Type B pancreatic cell (in vitro differentiated cells): ENCODE measurements around the gene FBXO27. TPM values are rescaled to one million over a fixed set of nuclear protein-coding genes. Genes with fewer than 3 reads are reported as not detected.

Source experiments
- DNase-seq: peaks from one replicate; pipeline ENCODE4 v3.0.0; 2021; ENCODE audit warnings: mixed read lengths; ENCODE audit not compliant: unreplicated experiment; ENCODE audit errors: extremely low spot score
- H3K27ac Mint-ChIP-seq: 2 replicates; pipeline ENCODE4 v1.8.0; 2021; ENCODE audit warnings: mild to moderate bottlenecking, mixed read lengths
- H3K27me3 Mint-ChIP-seq: 2 replicates; pipeline ENCODE4 v1.8.0; 2021; ENCODE audit warnings: mixed read lengths
- H3K36me3 Mint-ChIP-seq: 2 replicates; pipeline ENCODE4 v1.8.0; 2021; ENCODE audit warnings: mixed read lengths
- H3K4me1 Mint-ChIP-seq: one replicate; pipeline ENCODE4 v1.8.0; 2021; ENCODE audit warnings: mixed read lengths; ENCODE audit not compliant: unreplicated experiment
- H3K4me3 Mint-ChIP-seq: 2 replicates; pipeline ENCODE4 v1.8.0; 2021; ENCODE audit warnings: mild to moderate bottlenecking, mixed read lengths
- H3K9me3 Mint-ChIP-seq: 2 replicates; pipeline ENCODE4 v1.8.0; 2021; ENCODE audit warnings: mixed read lengths
- total RNA-seq: library from RNA; stranded (reverse); gene quantifications from 2 replicates; pipeline ENCODE4 v1.2.1, GENCODE V29; 2021; ENCODE audit warnings: low replicate concordance
- TF ChIP-seq, protein P1 (sequence below): fragments of 200-600 bp; sonication (generic); conservative IDR thresholded peaks from 2 replicates; pipeline ENCODE4 v1.5.0; 2021; ENCODE audit warnings: antibody characterized with exemption, mild to moderate bottlenecking

Gene FBXO27
- total RNA-seq, 1 donor from 2014 or later: 8.2 TPM

DNA sequence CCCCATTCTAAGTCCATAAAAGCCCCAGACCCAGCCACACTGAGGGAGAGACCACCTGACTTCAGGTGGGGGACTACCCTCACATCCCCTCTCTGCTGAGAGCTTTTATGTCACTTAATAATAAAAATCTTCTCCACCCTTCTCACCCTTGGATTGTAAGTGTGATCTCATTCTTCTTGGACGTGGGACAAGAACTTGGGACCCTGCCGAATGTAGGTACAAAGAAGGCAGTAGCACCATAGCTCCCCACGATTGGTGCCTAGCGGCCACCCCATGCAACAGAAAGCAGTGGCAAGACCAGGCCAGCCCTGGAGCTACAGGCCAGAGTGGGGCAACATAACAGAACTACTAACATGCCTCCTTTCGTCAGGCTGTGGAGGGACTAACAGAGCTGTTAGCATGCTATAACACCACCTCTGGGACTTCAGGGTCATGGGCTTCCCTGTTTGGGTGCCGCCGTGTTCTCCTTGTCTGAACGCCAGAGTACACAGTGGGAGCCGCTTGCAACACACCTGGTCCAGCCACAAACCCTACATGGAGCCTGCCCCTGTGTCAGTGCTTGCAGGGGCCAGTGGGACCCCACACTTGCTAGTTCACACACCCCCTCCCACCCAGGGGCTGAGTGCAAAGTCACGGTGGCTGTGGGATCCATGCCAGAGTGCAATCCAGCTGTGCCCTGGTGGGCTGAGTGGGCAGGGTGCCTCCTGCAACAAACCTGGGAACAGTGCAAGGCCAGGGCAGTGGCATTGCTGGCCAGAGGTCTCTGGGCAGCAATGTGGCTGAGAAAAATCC, 51.6 kb downstream of the FBXO27 start:
- no peak for DNase-seq
- H3K9me3 Mint-ChIP-seq: no peaks in the 10 kb centered on the region
- H3K27ac Mint-ChIP-seq: no peak overlapping the region
- no peak overlapping the region for H3K4me3 Mint-ChIP-seq
- peaks cover 22% of the 10 kb centered on the region for H3K4me1 Mint-ChIP-seq
- no peaks in the 10 kb centered on the region for H3K27me3 Mint-ChIP-seq
- no peaks in the 10 kb centered on the region for H3K36me3 Mint-ChIP-seq
- TF ChIP-seq, protein P1, sequence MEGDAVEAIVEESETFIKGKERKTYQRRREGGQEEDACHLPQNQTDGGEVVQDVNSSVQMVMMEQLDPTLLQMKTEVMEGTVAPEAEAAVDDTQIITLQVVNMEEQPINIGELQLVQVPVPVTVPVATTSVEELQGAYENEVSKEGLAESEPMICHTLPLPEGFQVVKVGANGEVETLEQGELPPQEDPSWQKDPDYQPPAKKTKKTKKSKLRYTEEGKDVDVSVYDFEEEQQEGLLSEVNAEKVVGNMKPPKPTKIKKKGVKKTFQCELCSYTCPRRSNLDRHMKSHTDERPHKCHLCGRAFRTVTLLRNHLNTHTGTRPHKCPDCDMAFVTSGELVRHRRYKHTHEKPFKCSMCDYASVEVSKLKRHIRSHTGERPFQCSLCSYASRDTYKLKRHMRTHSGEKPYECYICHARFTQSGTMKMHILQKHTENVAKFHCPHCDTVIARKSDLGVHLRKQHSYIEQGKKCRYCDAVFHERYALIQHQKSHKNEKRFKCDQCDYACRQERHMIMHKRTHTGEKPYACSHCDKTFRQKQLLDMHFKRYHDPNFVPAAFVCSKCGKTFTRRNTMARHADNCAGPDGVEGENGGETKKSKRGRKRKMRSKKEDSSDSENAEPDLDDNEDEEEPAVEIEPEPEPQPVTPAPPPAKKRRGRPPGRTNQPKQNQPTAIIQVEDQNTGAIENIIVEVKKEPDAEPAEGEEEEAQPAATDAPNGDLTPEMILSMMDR: no peak

DNA sequence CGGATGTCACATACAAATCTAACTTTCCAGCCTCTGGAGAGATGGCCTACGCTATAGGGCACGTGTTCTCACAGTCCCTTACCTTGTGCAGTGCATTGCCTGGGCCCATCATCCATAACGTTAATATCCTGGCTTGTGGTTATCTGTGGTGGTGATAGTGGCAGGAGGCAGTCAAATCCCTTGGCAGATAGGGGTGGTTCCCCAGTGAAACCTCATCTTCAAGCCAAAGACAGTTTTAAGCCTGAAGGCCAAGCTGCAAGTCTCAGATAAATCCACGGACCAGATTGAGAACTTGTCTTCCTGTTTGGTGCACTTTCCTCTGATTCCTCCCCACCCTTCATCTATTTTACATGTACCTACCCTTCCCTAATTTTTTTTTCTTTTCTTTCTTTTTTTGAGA, 52.5 kb downstream of the FBXO27 start:
- H3K36me3 Mint-ChIP-seq: no peaks in the 10 kb centered on the region
- H3K4me3 Mint-ChIP-seq: no peak overlapping the region
- no peak for DNase-seq
- no peak overlapping the region for H3K27ac Mint-ChIP-seq
- H3K9me3 Mint-ChIP-seq: no peaks in the 10 kb centered on the region
- TF ChIP-seq, protein P1: no peak
- H3K27me3 Mint-ChIP-seq: no peaks in the 10 kb centered on the region
- peaks cover 26% of the 10 kb centered on the region for H3K4me1 Mint-ChIP-seq

DNA sequence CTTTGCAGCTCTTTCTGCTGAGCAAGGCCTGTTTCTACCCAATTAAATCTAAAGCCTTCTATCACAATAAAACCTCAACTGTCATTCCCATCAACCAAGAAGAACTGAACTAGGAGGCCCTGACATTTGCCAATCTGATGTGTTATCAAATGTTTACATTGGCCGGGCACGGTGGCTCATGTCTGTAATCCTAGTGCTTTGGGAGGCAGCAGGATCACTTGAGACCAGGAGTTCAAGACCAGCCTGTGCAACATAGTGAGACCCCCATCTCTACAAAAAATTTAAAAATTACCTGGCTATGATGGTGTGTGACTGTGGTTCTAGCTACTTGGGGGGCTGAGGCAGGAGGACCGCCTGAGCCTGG, 54.0 kb downstream of the FBXO27 start:
- H3K27ac Mint-ChIP-seq: no peak overlapping the region
- H3K36me3 Mint-ChIP-seq: no peaks in the 10 kb centered on the region
- H3K27me3 Mint-ChIP-seq: no peaks in the 10 kb centered on the region
- H3K4me3 Mint-ChIP-seq: no peak overlapping the region
- DNase-seq: no peak
- TF ChIP-seq, protein P1: no peak
- H3K4me1 Mint-ChIP-seq: peaks cover 31% of the 10 kb centered on the region
- no peaks in the 10 kb centered on the region for H3K9me3 Mint-ChIP-seq

DNA sequence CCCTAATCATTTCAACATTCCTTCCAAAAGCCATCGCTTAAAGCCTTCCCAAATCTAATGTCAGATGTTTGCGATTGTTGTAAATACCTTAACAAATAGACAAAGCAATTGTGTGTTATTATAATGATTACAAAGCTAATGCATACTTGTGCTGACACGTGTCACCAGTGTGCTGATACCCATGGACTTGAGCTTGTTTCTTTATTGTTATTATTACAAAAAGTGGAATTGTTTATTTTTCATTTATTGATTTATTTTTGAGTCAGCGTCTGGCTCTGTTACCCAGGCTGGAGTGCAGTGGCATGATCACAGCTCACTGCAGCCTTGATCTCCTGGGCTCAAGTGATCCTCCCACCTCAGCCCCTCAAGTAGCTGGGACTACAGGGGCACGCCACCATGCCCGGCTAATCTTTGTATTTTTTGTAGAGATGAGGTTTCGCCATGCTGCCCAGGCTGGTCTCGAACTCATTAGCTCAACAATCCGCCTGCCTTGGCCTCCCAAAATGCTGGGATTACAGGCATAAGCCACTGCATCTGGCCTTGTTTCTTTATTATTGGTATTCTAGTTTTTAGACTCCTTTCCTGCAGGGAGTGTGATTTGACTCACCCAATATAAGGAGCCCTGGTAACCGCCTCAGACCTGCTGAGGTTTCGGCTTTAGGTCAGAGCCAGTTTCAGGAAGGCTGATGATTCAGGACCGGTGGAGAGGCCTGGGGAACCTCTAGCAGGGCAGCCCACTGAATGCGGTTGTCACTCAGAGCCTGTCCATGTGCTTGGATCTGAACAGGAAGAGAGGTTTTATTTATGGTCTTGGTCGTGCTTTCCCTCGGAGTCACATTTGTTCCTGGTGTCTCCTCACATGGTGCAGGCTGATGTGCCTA, 54.7 kb downstream of the FBXO27 start:
- no peaks in the 10 kb centered on the region for H3K9me3 Mint-ChIP-seq
- H3K4me1 Mint-ChIP-seq: peaks cover 31% of the 10 kb centered on the region
- TF ChIP-seq, protein P1: no peak
- H3K27ac Mint-ChIP-seq: peak overlapping the region; percentile 24
- no peaks in the 10 kb centered on the region for H3K36me3 Mint-ChIP-seq
- peak overlapping the region; percentile 61 for H3K4me3 Mint-ChIP-seq
- H3K27me3 Mint-ChIP-seq: no peaks in the 10 kb centered on the region
- no peak for DNase-seq

DNA sequence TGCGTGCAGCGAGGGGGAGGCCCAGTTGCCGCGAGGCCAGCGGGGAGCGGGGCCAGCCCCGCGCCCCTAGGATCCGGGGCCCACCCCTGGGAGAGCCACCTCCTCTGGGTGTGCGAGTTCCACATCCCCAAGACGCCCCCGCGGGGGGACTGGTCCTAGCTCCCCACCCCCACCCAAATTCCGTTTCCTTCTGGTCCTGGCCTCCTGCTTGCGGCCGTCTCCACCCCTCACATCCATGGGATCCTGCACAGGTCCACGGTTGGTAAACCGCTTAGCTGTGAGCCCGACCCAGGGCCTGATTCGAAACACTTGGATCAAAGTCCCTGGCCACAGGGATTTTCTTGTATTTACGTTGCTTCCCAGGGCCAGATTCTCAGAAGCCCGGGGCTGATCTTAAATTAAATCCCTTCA, 56.5 kb downstream of the FBXO27 start:
- peak overlapping the region; percentile 97 for H3K4me3 Mint-ChIP-seq
- TF ChIP-seq, protein P1: no peak
- H3K4me1 Mint-ChIP-seq: peaks cover 31% of the 10 kb centered on the region
- H3K9me3 Mint-ChIP-seq: no peaks in the 10 kb centered on the region
- DNase-seq: no peak
- peak overlapping the region; percentile 83 for H3K27ac Mint-ChIP-seq
- no peaks in the 10 kb centered on the region for H3K36me3 Mint-ChIP-seq
- no peaks in the 10 kb centered on the region for H3K27me3 Mint-ChIP-seq
